Smooth muscle cell (in vitro differentiated cells): ENCODE results near the gene WDR44. TPM values are rescaled to one million over a fixed set of nuclear protein-coding genes. Genes with fewer than 3 reads are reported as not detected.
"Not testable (repeated sequence)": the region's sequence is repeated elsewhere in the genome, so short reads cannot be mapped to it uniquely, and the experiment has no call there.

Source experiments
- DNase-seq: peaks from one replicate; lab custom pipeline; 2025; ENCODE audit not compliant: unreplicated experiment; lab: John Stamatoyannopoulos, UW
- H2AFZ ChIP-seq: fragments of 200-600 bp; sonication (generic); 2 replicates; pipeline ENCODE4 v1.6.0; 2016; ENCODE audit warnings: antibody characterized with exemption, low read depth, mild to moderate bottlenecking
- H3F3A ChIP-seq: fragments of 200-600 bp; sonication (generic); 2 replicates; pipeline ENCODE4 v1.6.0; 2017; ENCODE audit warnings: antibody characterized with exemption, low read depth
- H3K27ac ChIP-seq: fragments of 200-600 bp; sonication (generic); 2 replicates; pipeline ENCODE4 v1.5.1; 2016; ENCODE audit warnings: low read depth, mild to moderate bottlenecking
- H3K27me3 ChIP-seq: fragments of 200-600 bp; sonication (generic); 2 replicates; pipeline ENCODE4 v1.6.1; 2016; ENCODE audit warnings: low read depth, mild to moderate bottlenecking
- H3K36me3 ChIP-seq: fragments of 200-600 bp; sonication (generic); 2 replicates; pipeline ENCODE4 v1.5.1; 2016; ENCODE audit warnings: low read depth
- H3K4me1 ChIP-seq: fragments of 200-600 bp; sonication (generic); 2 replicates; pipeline ENCODE4 v1.5.1; 2016; ENCODE audit warnings: low read depth
- H3K4me2 ChIP-seq: fragments of 200-600 bp; sonication (generic); 2 replicates; pipeline ENCODE4 v1.6.0; 2016; ENCODE audit warnings: mild to moderate bottlenecking
- H3K4me3 ChIP-seq: fragments of 200-600 bp; sonication (generic); 2 replicates; pipeline ENCODE4 v1.5.1; 2016; ENCODE audit warnings: mild to moderate bottlenecking
- H3K79me2 ChIP-seq: fragments of 200-600 bp; sonication (generic); 2 replicates; pipeline ENCODE4 v1.6.0; 2016; ENCODE audit warnings: low read depth, mild to moderate bottlenecking
- H3K9ac ChIP-seq: fragments of 200-600 bp; sonication (generic); 2 replicates; pipeline ENCODE4 v1.6.0; 2016; ENCODE audit warnings: low read depth
- H3K9me3 ChIP-seq: fragments of 200-600 bp; sonication (generic); replicated peaks from 2 replicates; pipeline ENCODE4 v1.5.1; 2016; ENCODE audit warnings: low read depth
- H4K20me1 ChIP-seq: fragments of 200-600 bp; sonication (generic); 2 replicates; pipeline ENCODE4 v1.6.0; 2016; ENCODE audit warnings: low read depth
- CTCF ChIP-seq: fragments of 200-600 bp; sonication (generic); IDR thresholded peaks from 2 replicates; pipeline ENCODE4 v1.5.1; 2017; ENCODE audit warnings: borderline replicate concordance, mild to moderate bottlenecking, antibody characterized with exemption; ENCODE audit not compliant: insufficient read depth, poor library complexity, severe bottlenecking
- WGBS: methylation state at CpG from one replicate; pipeline ENCODE4 v1.1.7; 2016; ENCODE audit warnings: low lambda C conversion rate; 5-methylcytosine and 5-hydroxymethylcytosine counted together
- polyA plus RNA-seq: library from polyadenylated mRNA; unstranded; fragments of >200 nt; fragmentation: Nextera tagmentation; extraction: Ambion mirVana; gene quantifications from 2 replicates; pipeline ENCODE4 v1.2.1, GENCODE V29; 2016
- total RNA-seq: library from RNA; depleted of rRNA; stranded (reverse); fragments of >200 nt; gene quantifications from 2 replicates; pipeline ENCODE4 v1.2.3, GENCODE V29; 2014

WDR44 gene
- total and polyA plus RNA-seq, 2 experiments from 2014 or later: 10.0 to 18.4 TPM

- H3K4me2 ChIP-seq: no peak overlapping the region
- no peaks in the 10 kb centered on the region for H4K20me1 ChIP-seq
- H3K4me3 ChIP-seq: no peak overlapping the region
- no peaks in the 10 kb centered on the region for H3F3A ChIP-seq
- H2AFZ ChIP-seq: no peak overlapping the region
- H3K36me3 ChIP-seq: no peaks in the 10 kb centered on the region
- no peak for DNase-seq
- WGBS: 89% methylated on average over 7 of the region's 7 CpGs
- H3K4me1 ChIP-seq: no peaks in the 10 kb centered on the region
- H3K9me3 ChIP-seq: no peaks in the 10 kb centered on the region
- no peak overlapping the region for H3K9ac ChIP-seq
- no peaks in the 10 kb centered on the region for H3K27me3 ChIP-seq
- TF ChIP-seq CTCF: no peak
- no peaks in the 10 kb centered on the region for H3K79me2 ChIP-seq
- H3K27ac ChIP-seq: no peak overlapping the region
Observed at GRCh38 chrX:118468122-118468521, 122.2 kb downstream of the WDR44 start.

GRCh38 chrX:118470721-118471347 is 124.9 kb downstream of the WDR44 start:
- H3K27ac ChIP-seq, DNase-seq, H3K36me3 ChIP-seq, H3K9ac ChIP-seq, H3K9me3 ChIP-seq, H3K79me2 ChIP-seq, H3F3A ChIP-seq, H3K4me2 ChIP-seq, H3K4me3 ChIP-seq, H4K20me1 ChIP-seq, H3K27me3 ChIP-seq, H3K4me1 ChIP-seq, H2AFZ ChIP-seq: not testable (repeated sequence)
- WGBS: 88% methylated on average over 5 of the region's 5 CpGs

- TF ChIP-seq CTCF: no peak
- DNase-seq: no peak
Observed at GRCh38 chrX:118474586-118474985, 128.7 kb downstream of the WDR44 start.

GRCh38 chrX:118475903-118476302 is 130.0 kb downstream of the WDR44 start:
- no peak for TF ChIP-seq CTCF
- no peaks in the 10 kb centered on the region for H3K79me2 ChIP-seq

More at GRCh38 chrX:118474586-118474985, 128.7 kb downstream of the WDR44 start:
- WGBS: 86% methylated on average over 6 of the region's 6 CpGs
- no peaks in the 10 kb centered on the region for H3K36me3 ChIP-seq
- no peak overlapping the region for H3K4me2 ChIP-seq
- H4K20me1 ChIP-seq: no peaks in the 10 kb centered on the region
- no peak overlapping the region for H3K4me3 ChIP-seq
- no peaks in the 10 kb centered on the region for H3K79me2 ChIP-seq
- no peak overlapping the region for H3K9ac ChIP-seq
- H3K4me1 ChIP-seq: no peaks in the 10 kb centered on the region
- H3K27me3 ChIP-seq: no peaks in the 10 kb centered on the region
- H3K27ac ChIP-seq: no peak overlapping the region
- no peak overlapping the region for H2AFZ ChIP-seq
- H3K9me3 ChIP-seq: no peaks in the 10 kb centered on the region
- H3F3A ChIP-seq: no peaks in the 10 kb centered on the region

More at GRCh38 chrX:118475903-118476302, 130.0 kb downstream of the WDR44 start:
- Histone ChIP-seq H3K4me2 (no peak overlapping the region), H3K4me1 (no peaks in the 10 kb centered on the region), H4K20me1 (no peaks in the 10 kb centered on the region), H3K27ac (no peak overlapping the region), H3K9me3 (no peaks in the 10 kb centered on the region), H3K27me3 (no peaks in the 10 kb centered on the region), H3K36me3 (no peaks in the 10 kb centered on the region), H3K9ac (no peak overlapping the region), H2AFZ (no peak overlapping the region), H3K4me3 (no peak overlapping the region), H3F3A (no peaks in the 10 kb centered on the region)
- no peak for DNase-seq
- 79% methylated on average over 4 of the region's 4 CpGs for WGBS
